Measurements from ENCODE around the gene GNA12.

GRCh38 chr7:2864204-2864985 is 20.3 kb upstream of the GNA12 start:
- no peak for TF ChIP-seq YY1 (IDR thresholded peaks at IDR 0.05; ENCODE audit: low read depth)
- no peak for TF ChIP-seq EP300 (IDR thresholded peaks at IDR 0.05; ENCODE audit: borderline replicate concordance)
- no peak for TF ChIP-seq REST (IDR thresholded peaks at IDR 0.05; ENCODE audit: low read depth)
- no peak for TF ChIP-seq TEAD4 (IDR thresholded peaks at IDR 0.05)
- TF ChIP-seq, protein P1, sequence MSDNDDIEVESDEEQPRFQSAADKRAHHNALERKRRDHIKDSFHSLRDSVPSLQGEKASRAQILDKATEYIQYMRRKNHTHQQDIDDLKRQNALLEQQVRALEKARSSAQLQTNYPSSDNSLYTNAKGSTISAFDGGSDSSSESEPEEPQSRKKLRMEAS (IDR thresholded peaks at IDR 0.05): no peak
- no peak for TF ChIP-seq USF1 (IDR thresholded peaks at IDR 0.05)
- TF ChIP-seq ZBTB7A (IDR thresholded peaks at IDR 0.05; ENCODE audit: low read depth): no peak
- TF ChIP-seq TCF12 (IDR thresholded peaks at IDR 0.05; ENCODE audit: low read depth): no peak
- TF ChIP-seq RAD21 (IDR thresholded peaks at IDR 0.05; ENCODE audit: low read depth): no peak
- no peak for TF ChIP-seq NFIC (IDR thresholded peaks at IDR 0.05)
- no peak for TF ChIP-seq EGR1 (IDR thresholded peaks at IDR 0.05)

All from Ishikawa (cell line).